ENCODE data around the gene AEBP1. TPM values are rescaled to one million over a fixed set of nuclear protein-coding genes. Genes with fewer than 3 reads are reported as not detected.

The AEBP1 gene
- total RNA-seq, 1 donor from 2014 or later, result 64.1 TPM

DNA sequence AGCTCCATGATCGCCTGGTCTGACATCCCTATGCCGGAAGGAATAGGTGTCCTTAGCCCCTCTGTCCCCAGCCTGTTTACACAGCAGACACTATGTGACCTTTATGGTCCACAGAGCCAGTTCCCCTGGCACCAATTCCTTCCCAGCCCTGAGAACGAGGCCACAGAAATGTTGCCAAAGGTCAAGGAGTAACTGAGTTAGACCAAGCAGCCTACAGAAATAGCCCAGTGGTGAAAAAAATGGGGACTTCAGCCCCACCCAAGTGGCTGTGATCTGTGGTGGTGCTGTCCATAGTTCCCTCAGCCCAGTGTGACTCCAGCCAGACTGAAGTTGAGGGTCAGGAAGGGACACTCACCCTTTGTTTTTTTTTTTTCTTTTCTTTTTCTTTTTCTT is 41.2 kb upstream of the AEBP1 start:
- Mint-ChIP-seq H3K4me3 (no peak overlapping the region), H3K27ac (no peak overlapping the region), H3K36me3 (peaks cover 4% of the 10 kb centered on the region), H3K27me3 (no peaks in the 10 kb centered on the region), H3K9me3 (no peaks in the 10 kb centered on the region), H3K4me1 (ENCODE audit: unreplicated experiment) (peaks cover 3% of the 10 kb centered on the region)
- no peak for DNase-seq (ENCODE audit: extremely low spot score, unreplicated experiment)
- TF ChIP-seq, protein P1, sequence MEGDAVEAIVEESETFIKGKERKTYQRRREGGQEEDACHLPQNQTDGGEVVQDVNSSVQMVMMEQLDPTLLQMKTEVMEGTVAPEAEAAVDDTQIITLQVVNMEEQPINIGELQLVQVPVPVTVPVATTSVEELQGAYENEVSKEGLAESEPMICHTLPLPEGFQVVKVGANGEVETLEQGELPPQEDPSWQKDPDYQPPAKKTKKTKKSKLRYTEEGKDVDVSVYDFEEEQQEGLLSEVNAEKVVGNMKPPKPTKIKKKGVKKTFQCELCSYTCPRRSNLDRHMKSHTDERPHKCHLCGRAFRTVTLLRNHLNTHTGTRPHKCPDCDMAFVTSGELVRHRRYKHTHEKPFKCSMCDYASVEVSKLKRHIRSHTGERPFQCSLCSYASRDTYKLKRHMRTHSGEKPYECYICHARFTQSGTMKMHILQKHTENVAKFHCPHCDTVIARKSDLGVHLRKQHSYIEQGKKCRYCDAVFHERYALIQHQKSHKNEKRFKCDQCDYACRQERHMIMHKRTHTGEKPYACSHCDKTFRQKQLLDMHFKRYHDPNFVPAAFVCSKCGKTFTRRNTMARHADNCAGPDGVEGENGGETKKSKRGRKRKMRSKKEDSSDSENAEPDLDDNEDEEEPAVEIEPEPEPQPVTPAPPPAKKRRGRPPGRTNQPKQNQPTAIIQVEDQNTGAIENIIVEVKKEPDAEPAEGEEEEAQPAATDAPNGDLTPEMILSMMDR (conservative IDR thresholded peaks at IDR 0.05), result no peak

DNA sequence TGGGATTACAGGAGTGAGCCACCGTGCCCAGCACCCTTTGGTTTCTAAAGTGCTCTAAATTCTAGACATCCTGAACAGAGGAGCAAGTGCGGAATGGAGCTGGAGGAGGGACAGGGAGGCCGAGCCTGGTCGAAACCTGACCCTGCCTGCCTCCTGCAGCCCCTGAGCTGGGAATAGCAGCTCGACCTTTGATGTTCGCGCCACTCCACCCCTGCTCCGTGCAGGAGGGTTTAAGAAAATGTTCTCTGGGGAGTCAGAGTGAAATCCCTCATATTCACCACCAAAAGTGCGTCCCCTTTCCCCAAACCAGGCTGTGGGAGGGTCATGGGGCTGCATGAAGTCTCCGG is 40.6 kb upstream of the AEBP1 start:
- H3K9me3 Mint-ChIP-seq, result no peaks in the 10 kb centered on the region
- no peak overlapping the region for H3K4me3 Mint-ChIP-seq
- TF ChIP-seq, protein P1 (conservative IDR thresholded peaks at IDR 0.05), result no peak
- H3K27me3 Mint-ChIP-seq, result no peaks in the 10 kb centered on the region
- no peak for DNase-seq (ENCODE audit: extremely low spot score, unreplicated experiment)
- H3K4me1 Mint-ChIP-seq (ENCODE audit: unreplicated experiment), result peaks cover 3% of the 10 kb centered on the region
- peaks cover 4% of the 10 kb centered on the region for H3K36me3 Mint-ChIP-seq
- H3K27ac Mint-ChIP-seq, result no peak overlapping the region

DNA sequence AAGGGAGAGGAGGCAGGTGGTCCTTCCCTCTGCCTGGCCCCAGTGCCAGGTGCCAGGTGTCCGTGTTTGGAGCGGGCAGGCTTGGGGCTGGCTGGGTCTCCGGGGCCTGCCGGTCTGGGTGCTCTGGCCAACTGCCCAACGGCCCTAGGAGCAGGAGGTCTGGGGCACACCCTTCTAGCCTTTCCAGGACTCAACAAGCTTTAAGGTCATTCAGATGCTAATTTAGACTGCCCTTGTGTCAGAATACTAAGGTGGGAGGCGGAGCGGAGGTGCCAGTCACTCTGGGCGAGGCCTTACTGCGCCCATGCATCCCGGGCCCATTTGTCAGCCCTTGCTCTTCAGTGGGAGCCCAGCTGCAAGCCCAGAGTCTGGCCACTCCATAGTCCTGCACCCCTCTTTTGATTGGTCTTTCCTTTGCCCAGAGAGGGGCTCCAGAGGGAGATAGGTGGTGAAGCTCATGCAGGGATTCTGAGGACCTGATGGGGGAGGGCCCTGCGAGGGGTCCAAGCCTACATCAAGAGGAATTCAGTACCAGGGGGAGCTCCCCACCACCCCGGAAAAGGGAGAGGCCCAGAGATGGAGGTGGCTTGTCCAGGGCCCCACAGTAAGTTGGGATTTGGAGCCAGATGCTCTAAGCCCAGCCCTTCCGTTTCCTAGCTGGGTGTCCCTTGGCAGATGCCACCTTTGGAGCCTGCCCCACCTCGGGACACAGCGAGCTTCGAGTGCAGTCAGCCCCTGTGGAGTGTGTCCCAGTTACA is 40.1 kb upstream of the AEBP1 start:
- Mint-ChIP-seq H3K27ac (no peak overlapping the region), H3K9me3 (no peaks in the 10 kb centered on the region), H3K27me3 (no peaks in the 10 kb centered on the region), H3K4me3 (no peak overlapping the region), H3K36me3 (peaks cover 4% of the 10 kb centered on the region), H3K4me1 (ENCODE audit: unreplicated experiment) (peaks cover 3% of the 10 kb centered on the region)
- no peak for DNase-seq (ENCODE audit: extremely low spot score, unreplicated experiment)
- TF ChIP-seq, protein P1 (conservative IDR thresholded peaks at IDR 0.05), result no peak

DNA sequence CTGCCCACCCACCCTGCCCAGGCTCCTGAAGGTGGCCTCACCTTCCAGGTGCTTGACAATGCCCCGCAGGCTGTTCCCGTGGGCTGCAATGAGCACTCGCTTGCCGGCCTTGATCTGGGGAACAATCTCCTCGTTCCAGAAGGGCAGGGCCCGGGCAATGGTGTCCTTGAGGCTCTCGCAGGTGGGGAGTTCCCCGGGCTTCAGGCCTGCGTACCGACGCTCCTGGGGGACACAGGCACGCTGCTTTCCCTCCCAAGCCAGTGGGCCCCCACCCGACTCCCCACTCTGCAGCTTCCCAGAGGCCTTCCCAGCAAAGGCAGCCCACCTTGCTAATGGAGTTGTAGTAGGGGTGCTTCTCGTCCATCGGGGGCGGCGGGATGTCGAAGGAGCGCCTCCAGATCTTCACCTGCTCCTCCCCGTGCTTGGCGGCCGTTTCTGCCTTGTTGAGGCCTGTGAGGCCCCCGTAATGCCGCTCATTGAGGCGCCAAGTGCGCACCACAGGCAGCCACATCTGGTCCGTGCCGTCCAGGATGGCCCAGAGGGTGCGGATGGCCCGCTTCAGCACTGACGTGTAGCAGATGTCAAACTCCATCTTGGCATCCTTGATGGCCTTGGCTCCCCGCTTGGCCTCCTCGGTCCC is 39.2 kb upstream of the AEBP1 start:
- no peak overlapping the region for H3K4me3 Mint-ChIP-seq

DNA sequence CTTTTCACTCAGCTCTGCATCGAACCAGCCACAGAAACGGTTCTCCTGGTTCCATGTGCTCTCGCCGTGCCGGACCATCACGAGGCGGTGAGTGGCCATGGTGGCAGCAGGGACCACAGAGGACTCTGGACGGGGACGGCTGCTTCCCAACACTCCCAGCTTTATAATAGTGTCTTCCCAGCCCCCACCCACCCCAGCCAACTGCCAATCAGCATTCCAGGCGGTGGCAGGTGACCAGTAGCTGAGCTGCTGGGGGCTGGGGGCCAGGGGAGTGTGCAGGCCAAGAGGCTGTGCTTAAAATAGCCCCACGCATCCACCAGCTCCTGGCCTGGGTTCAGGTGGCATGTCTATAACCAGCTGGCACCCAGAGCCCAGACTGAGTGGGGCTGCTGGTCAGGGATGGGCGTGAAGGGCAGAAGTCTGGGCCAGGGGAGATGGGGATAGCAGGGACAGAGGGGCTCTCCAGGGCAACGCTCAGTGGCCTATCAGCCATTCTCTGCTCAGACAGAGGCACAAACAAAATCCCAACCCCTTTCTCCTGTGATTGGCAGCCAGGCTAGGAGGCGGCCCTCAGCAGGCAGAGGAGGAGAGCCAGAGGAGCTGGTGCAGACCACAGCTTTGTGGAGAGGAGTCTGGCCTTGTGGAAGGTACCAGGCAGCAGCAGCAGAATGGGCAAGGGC is 38.6 kb upstream of the AEBP1 start, which contains the start of gene PGAM2:
Gene PGAM2, minus strand, starts transcription at position 137 of the 680 bp plus-strand sequence. Its CDS starts 38 bp downstream, at position 99.
- no peaks in the 10 kb centered on the region for H3K9me3 Mint-ChIP-seq
- no peak for DNase-seq (ENCODE audit: extremely low spot score, unreplicated experiment)
- H3K4me1 Mint-ChIP-seq (ENCODE audit: unreplicated experiment), result peaks cover 3% of the 10 kb centered on the region
- no peaks in the 10 kb centered on the region for H3K27me3 Mint-ChIP-seq
- H3K4me3 Mint-ChIP-seq, result no peak within 1 kb of the TSS
- H3K36me3 Mint-ChIP-seq, result peaks cover 4% of the 10 kb centered on the region
- H3K27ac Mint-ChIP-seq, result no peak within 1 kb of the TSS
- TF ChIP-seq, protein P1 (conservative IDR thresholded peaks at IDR 0.05), result no peak

More for the DNA sequence above, 39.2 kb upstream of the AEBP1 start:
- Mint-ChIP-seq H3K36me3 (peaks cover 4% of the 10 kb centered on the region), H3K4me1 (ENCODE audit: unreplicated experiment) (peaks cover 3% of the 10 kb centered on the region), H3K27ac (no peak overlapping the region), H3K9me3 (no peaks in the 10 kb centered on the region), H3K27me3 (no peaks in the 10 kb centered on the region)
- TF ChIP-seq, protein P1 (conservative IDR thresholded peaks at IDR 0.05), result no peak
- DNase-seq (ENCODE audit: extremely low spot score, unreplicated experiment), result no peak

All from type B pancreatic cell (in vitro differentiated cells).